OCI-LY1 (cell line): ENCODE results near the gene GRK5.

Experiments
- H2AFZ ChIP-seq: fragments of 200-600 bp; sonication (generic), shearing (Covaris generic); 2 replicates; pipeline ENCODE4 v1.6.0; 2014; ENCODE audit warnings: antibody characterized with exemption, mild to moderate bottlenecking, low read length
- H3F3A ChIP-seq: fragments of 200-600 bp; sonication (generic), shearing (Covaris generic); 2 replicates; pipeline ENCODE4 v1.6.0; 2014; ENCODE audit warnings: mild to moderate bottlenecking, antibody characterized with exemption, low read length, moderate library complexity; ENCODE audit not compliant: insufficient read depth
- H3K27ac ChIP-seq: fragments of 200-600 bp; sonication (generic); 2 replicates; pipeline ENCODE4 v1.5.1; 2014; ENCODE audit warnings: low read length, mixed run types, mild to moderate bottlenecking, low read depth; ENCODE audit not compliant: poor library complexity, severe bottlenecking
- H3K27me3 ChIP-seq: fragments of 200-600 bp; sonication (generic); 2 replicates; pipeline ENCODE4 v1.6.0; 2014; ENCODE audit warnings: antibody characterized with exemption, mild to moderate bottlenecking, low read length, moderate library complexity; ENCODE audit not compliant: insufficient read depth
- H3K36me3 ChIP-seq: fragments of 200-600 bp; sonication (generic); 2 replicates; pipeline ENCODE4 v1.6.1; 2014; ENCODE audit warnings: mild to moderate bottlenecking, antibody characterized with exemption, low read length, moderate library complexity, mixed read lengths; ENCODE audit not compliant: insufficient read depth
- H3K4me1 ChIP-seq: fragments of 200-600 bp; sonication (generic); 2 replicates; pipeline ENCODE4 v1.5.1; 2014; ENCODE audit warnings: mild to moderate bottlenecking, low read length, moderate library complexity; ENCODE audit not compliant: insufficient read depth, severe bottlenecking
- H3K4me2 ChIP-seq: fragments of 200-600 bp; sonication (generic), shearing (Covaris generic); 2 replicates; pipeline ENCODE4 v1.6.1; 2014; ENCODE audit warnings: low read length
- H3K4me3 ChIP-seq: fragments of 200-600 bp; sonication (generic); 2 replicates; pipeline ENCODE4 v1.5.1; 2014; ENCODE audit warnings: low read length, low read depth, mild to moderate bottlenecking, mixed read lengths; ENCODE audit not compliant: poor library complexity, severe bottlenecking
- H3K79me2 ChIP-seq: fragments of 200-600 bp; shearing (Covaris generic); 2 replicates; pipeline ENCODE4 v1.6.1; 2016; ENCODE audit warnings: mixed run types, low read length, mixed read lengths; ENCODE audit not compliant: insufficient read depth
- H3K9ac ChIP-seq: fragments of 200-600 bp; sonication (generic), shearing (Covaris generic); 2 replicates; pipeline ENCODE4 v1.6.1; 2014; ENCODE audit warnings: mild to moderate bottlenecking, low read length, mixed read lengths
- H3K9me2 ChIP-seq: fragments of 200-600 bp; sonication (generic), shearing (Covaris generic); 2 replicates; pipeline ENCODE4 v1.6.1; 2014; ENCODE audit warnings: low read depth, mild to moderate bottlenecking, low read length, mixed read lengths
- H3K9me3 ChIP-seq: fragments of 200-600 bp; shearing (Covaris generic); 2 replicates; pipeline ENCODE4 v1.6.1; 2014; ENCODE audit warnings: low read length, mixed read lengths
- H4K20me1 ChIP-seq: fragments of 200-600 bp; sonication (generic), shearing (Covaris generic); 2 replicates; pipeline ENCODE4 v1.6.0; 2016; ENCODE audit warnings: mild to moderate bottlenecking, low read length; ENCODE audit not compliant: insufficient read depth
- CTCF ChIP-seq: fragments of 200-600 bp; sonication (generic), shearing (Covaris generic); IDR thresholded peaks from 2 replicates; pipeline ENCODE4 v1.5.1; 2017; ENCODE audit warnings: mild to moderate bottlenecking, antibody characterized with exemption, low read length, moderate library complexity, mixed read lengths
- EZH2 ChIP-seq: fragments of 200-600 bp; sonication (generic), shearing (Covaris generic); IDR thresholded peaks from 2 replicates; pipeline ENCODE4 v1.8.0; 2017; ENCODE audit warnings: borderline replicate concordance, mixed run types, mild to moderate bottlenecking, antibody characterized with exemption, low read length, moderate library complexity, mixed read lengths

GRK5 gene

DNA sequence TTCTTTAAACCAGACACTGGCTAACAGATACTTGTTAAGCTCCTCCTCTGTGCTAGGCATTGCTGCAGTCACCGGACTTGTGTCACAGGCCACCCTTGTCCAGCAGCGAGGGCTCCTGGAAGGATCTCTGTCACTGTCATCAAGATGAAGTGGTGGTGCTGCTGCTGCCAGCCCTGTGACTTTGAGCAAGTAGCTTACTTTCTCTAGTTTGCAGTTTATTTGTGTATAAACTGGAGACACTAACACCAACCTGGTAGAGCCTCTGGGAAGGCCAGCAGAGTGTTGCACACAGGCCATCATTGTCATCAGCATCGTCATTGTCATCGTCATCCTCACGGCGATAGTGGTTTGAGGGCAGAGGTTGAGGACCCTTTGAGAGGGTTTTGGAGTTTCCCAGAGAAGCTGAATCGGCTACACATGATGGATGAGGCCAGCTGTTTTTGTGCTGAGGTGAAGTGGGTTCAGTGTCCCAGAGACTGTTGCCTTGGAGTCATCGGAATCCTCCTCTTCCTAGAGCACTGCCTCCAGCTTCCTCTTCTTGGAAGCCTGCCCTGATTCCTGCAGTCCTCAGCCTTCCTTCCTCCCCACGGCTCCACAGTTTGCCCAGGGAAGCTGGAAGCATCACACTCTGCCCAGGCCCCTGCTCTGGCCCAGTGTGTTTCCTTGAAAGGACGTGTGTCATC lies 128.4 kb downstream of the GRK5 start:
- Histone ChIP-seq H3K4me2 (no peak overlapping the region), H3F3A (no peaks in the 10 kb centered on the region), H3K4me1 (no peaks in the 10 kb centered on the region), H3K27me3 (no peaks in the 10 kb centered on the region; the same call in 1 of the 2 replicates), H3K9ac (no peak overlapping the region), H3K36me3 (no peaks in the 10 kb centered on the region), H3K27ac (no peak overlapping the region), H3K9me3 (no peaks in the 10 kb centered on the region), H2AFZ (no peak overlapping the region), H4K20me1 (no peaks in the 10 kb centered on the region), H3K79me2 (no peaks in the 10 kb centered on the region), H3K9me2 (no peaks in the 10 kb centered on the region), H3K4me3 (no peak overlapping the region)
- TF ChIP-seq EZH2 = no peak
- TF ChIP-seq CTCF = no peak

DNA sequence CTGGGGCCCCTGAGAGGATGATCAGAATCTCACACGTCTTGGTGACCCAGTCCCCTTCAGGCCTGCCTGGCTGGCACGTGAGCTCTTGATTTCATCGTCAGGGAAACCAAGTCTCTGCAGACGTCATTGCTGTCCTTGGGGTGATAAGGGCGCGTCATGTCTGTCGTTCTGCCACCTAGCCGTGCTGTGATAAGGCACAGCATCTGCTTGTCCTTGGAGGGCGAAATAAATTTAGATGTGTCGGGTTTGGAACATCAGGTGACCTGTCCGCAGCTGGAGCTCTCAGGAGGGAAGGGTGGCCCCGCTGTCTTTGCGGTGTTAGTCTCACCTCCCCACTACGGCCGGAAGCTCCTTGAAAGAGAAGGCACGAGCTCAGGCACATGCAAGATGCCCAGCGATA lies 129.2 kb downstream of the GRK5 start:
- TF ChIP-seq EZH2 (no peak), CTCF (no peak)
- no peaks in the 10 kb centered on the region for H3F3A ChIP-seq
- no peak overlapping the region for H3K4me3 ChIP-seq
- H3K79me2 ChIP-seq = no peaks in the 10 kb centered on the region
- H3K4me1 ChIP-seq = no peaks in the 10 kb centered on the region
- no peaks in the 10 kb centered on the region for H3K9me2 ChIP-seq
- no peaks in the 10 kb centered on the region for H4K20me1 ChIP-seq
- no peak overlapping the region for H3K9ac ChIP-seq
- H3K27ac ChIP-seq = no peak overlapping the region
- no peaks in the 10 kb centered on the region for H3K9me3 ChIP-seq
- H3K36me3 ChIP-seq = no peaks in the 10 kb centered on the region
- H2AFZ ChIP-seq = no peak overlapping the region
- H3K27me3 ChIP-seq = no peaks in the 10 kb centered on the region; the same call in 1 of the 2 replicates
- H3K4me2 ChIP-seq = no peak overlapping the region

- H3K27ac ChIP-seq = no peak overlapping the region
- no peaks in the 10 kb centered on the region for H3K9me3 ChIP-seq
- no peak overlapping the region for H3K4me2 ChIP-seq
- no peaks in the 10 kb centered on the region for H3K4me1 ChIP-seq
- H4K20me1 ChIP-seq = no peaks in the 10 kb centered on the region
- H3K4me3 ChIP-seq = no peak overlapping the region
- no peaks in the 10 kb centered on the region for H3F3A ChIP-seq
- no peaks in the 10 kb centered on the region for H3K9me2 ChIP-seq
- no peaks in the 10 kb centered on the region for H3K36me3 ChIP-seq
- H3K9ac ChIP-seq = no peak overlapping the region
- no peak overlapping the region for H2AFZ ChIP-seq
- H3K79me2 ChIP-seq = no peaks in the 10 kb centered on the region
- TF ChIP-seq CTCF = no peak
- TF ChIP-seq EZH2 = no peak
- no peaks in the 10 kb centered on the region; the same call in none of the 2 replicates for H3K27me3 ChIP-seq
Observed at GRCh38 chr10:119337223-119337622, 129.9 kb downstream of the GRK5 start.
